Naive thymus-derived CD4-positive, alpha-beta T cell (primary cell): ENCODE measurements around the gene ADGRD1. TPM values are rescaled to one million over a fixed set of nuclear protein-coding genes. Genes with fewer than 3 reads are reported as not detected.
A peak's percentile ranks its signal among the peaks of the same experiment; 100 is the strongest.

Experiments used
- ATAC-seq: fragments of 150-1000 bp; cut with Tn5 transposase; 2 replicates; pipeline ENCODE4 v1.10.0; 2021; ENCODE audit warnings: mild to moderate bottlenecking, moderate library complexity
- CTCF ChIA-PET: fragments of 350-600 bp; sonication (Branson Sonifier 250); formaldehyde crosslinking; loops from one replicate; lab custom pipeline; 2021; ENCODE audit warnings: antibody characterized with exemption; lab: Charles Lee
- POLR2A ChIA-PET: fragments of 350-600 bp; sonication (Branson Sonifier 250); formaldehyde crosslinking; loops from one replicate; lab custom pipeline; 2021; ENCODE audit warnings: antibody characterized with exemption, inconsistent platforms; lab: Charles Lee
- DNase-seq, 9 donors: peaks; one replicate each; pipeline versions ENCODE4 v3.0.0 to v3.0.0-alpha.2; 2020 to 2022; ENCODE audit warnings: mixed read lengths in 1 of 9
- H3K27ac ChIP-seq: one replicate; pipeline ENCODE4 v1.7.0; 2013; ENCODE audit warnings: mild to moderate bottlenecking, low read depth, low read length, moderate library complexity
- H3K27me3 ChIP-seq, 2 donors: one replicate each; pipeline ENCODE4 v1.7.0; 2013; ENCODE audit warnings: low read length in 2 of 2, mild to moderate bottlenecking in 2 of 2, moderate library complexity in 2 of 2; ENCODE audit not compliant: control insufficient read depth in 2 of 2, insufficient read depth in 2 of 2
- H3K36me3 ChIP-seq, 3 experiments: 1 replicate in 2 of 3; 2 replicates in 1 of 3; pipeline ENCODE4 v1.7.0; 2013; ENCODE audit warnings: low read length in 3 of 3, mild to moderate bottlenecking in 3 of 3, moderate library complexity in 1 of 3; ENCODE audit not compliant: insufficient read depth in 3 of 3, control insufficient read depth in 2 of 3
- H3K4me1 ChIP-seq, 2 donors: one replicate each; pipeline ENCODE4 v1.7.0; 2013; ENCODE audit warnings: low read length in 2 of 2, mild to moderate bottlenecking in 2 of 2, moderate library complexity in 1 of 2; ENCODE audit not compliant: control insufficient read depth in 2 of 2, insufficient read depth in 2 of 2
- H3K4me3 ChIP-seq: 2 replicates; pipeline ENCODE4 v1.7.0; 2013; ENCODE audit warnings: mild to moderate bottlenecking, low read length
- H3K9me3 ChIP-seq, 3 experiments: 1 replicate in 2 of 3; 2 replicates in 1 of 3; pipeline ENCODE4 v1.7.0; 2013; ENCODE audit warnings: low read length in 3 of 3; ENCODE audit not compliant: control insufficient read depth in 2 of 3
- H3K27ac Mint-ChIP-seq, 9 donors: one replicate each; pipeline ENCODE4 v1.8.0; 2020 to 2022; ENCODE audit warnings: mixed read lengths in 9 of 9, mild to moderate bottlenecking in 8 of 9, moderate library complexity in 5 of 9, inconsistent platforms in 2 of 9
- H3K27me3 Mint-ChIP-seq, 5 donors: one replicate each; pipeline ENCODE4 v1.8.0; 2021 to 2022; ENCODE audit warnings: mixed read lengths in 5 of 5, mild to moderate bottlenecking in 1 of 5
- H3K36me3 Mint-ChIP-seq, 5 donors: one replicate each; pipeline ENCODE4 v1.8.0; 2020 to 2022; ENCODE audit warnings: mixed read lengths in 5 of 5, mild to moderate bottlenecking in 3 of 5, inconsistent platforms in 1 of 5
- H3K4me1 Mint-ChIP-seq, 7 donors: one replicate each; pipeline ENCODE4 v1.8.0; 2020 to 2022; ENCODE audit warnings: mixed read lengths in 7 of 7, mild to moderate bottlenecking in 3 of 7, inconsistent platforms in 1 of 7
- H3K4me3 Mint-ChIP-seq, 10 donors: one replicate each; pipeline ENCODE4 v1.8.0; 2020 to 2022; ENCODE audit warnings: mild to moderate bottlenecking in 10 of 10, mixed read lengths in 10 of 10, moderate library complexity in 6 of 10, inconsistent platforms in 2 of 10
- H3K9me3 Mint-ChIP-seq, 11 donors: one replicate each; pipeline ENCODE4 v1.8.0; 2020 to 2022; ENCODE audit warnings: mixed read lengths in 11 of 11, mild to moderate bottlenecking in 4 of 11, inconsistent platforms in 1 of 11, moderate library complexity in 1 of 11
- intact Hi-C, 2 donors: fragments of 100-400 bp; cut with micrococcal nuclease; formaldehyde crosslinking; loops; one replicate each; pipeline ENCODE4 v1.15.1; 2023
- polyA plus RNA-seq, 2 donors: library from polyadenylated mRNA; unstranded; fragments of 300-500 nt; fragmentation: Illumina TruSeq; gene quantifications; one replicate each; pipeline ENCODE4 v1.2.3, GENCODE V29; 2021
- total RNA-seq, 6 experiments: library from RNA in 5 of 6; stranded (reverse) in 5 of 6; gene quantifications; 1 replicate in 5 of 6; 2 replicates in 1 of 6; pipeline ENCODE4 v1.2.3 and lab custom pipeline; 2021 to 2026

ADGRD1 gene
- total and polyA plus RNA-seq, 7 experiments from 2014 or later = 0.41 to 11.9 (median 1.6) TPM; not detected in 4

DNA sequence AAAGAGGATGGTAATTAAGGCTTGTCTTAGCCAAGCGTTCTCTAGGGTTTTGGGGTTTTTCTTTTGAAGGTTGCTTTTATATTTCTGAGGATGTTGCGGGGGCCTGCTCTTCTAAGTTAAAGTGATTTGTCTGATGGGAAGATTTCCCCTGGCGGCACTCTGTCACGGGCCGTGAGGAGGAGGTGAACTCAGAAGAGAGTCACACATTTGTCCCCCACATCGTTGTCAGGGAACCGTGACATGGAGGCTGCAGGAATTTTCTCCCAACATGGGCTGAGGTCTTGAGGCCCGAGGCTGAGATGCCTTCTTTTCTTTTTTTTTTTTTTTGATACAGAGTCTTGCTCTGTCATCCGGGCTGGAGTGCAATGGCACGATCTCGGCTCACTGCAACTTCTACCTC, 71.5 kb downstream of the ADGRD1 start:
- DNase-seq (no peak), ATAC-seq (no peak)
- H3K9me3 Mint-ChIP-seq = no peaks in the 10 kb centered on the region
- no peaks in the 10 kb centered on the region for H3K27me3 ChIP-seq
- H3K4me3 ChIP-seq = no peak overlapping the region
- no peaks in the 10 kb centered on the region for H3K9me3 ChIP-seq
- peaks cover 0 to 2% (median 0%) of the 10 kb centered on the region in 7 donors for H3K4me1 Mint-ChIP-seq
- no peaks in the 10 kb centered on the region for H3K36me3 ChIP-seq
- H3K4me3 Mint-ChIP-seq = no peak overlapping the region
- H3K27me3 Mint-ChIP-seq = peaks cover 0 to 8% (median 0%) of the 10 kb centered on the region in 5 donors
- POLR2A ChIA-PET = no interaction called here
- H3K36me3 Mint-ChIP-seq = no peaks in the 10 kb centered on the region
- intact Hi-C loops = no loop called here
- H3K4me1 ChIP-seq = no peaks in the 10 kb centered on the region
- no peak overlapping the region for H3K27ac Mint-ChIP-seq
- H3K27ac ChIP-seq = no peak overlapping the region
- CTCF ChIA-PET = no interaction called here

DNA sequence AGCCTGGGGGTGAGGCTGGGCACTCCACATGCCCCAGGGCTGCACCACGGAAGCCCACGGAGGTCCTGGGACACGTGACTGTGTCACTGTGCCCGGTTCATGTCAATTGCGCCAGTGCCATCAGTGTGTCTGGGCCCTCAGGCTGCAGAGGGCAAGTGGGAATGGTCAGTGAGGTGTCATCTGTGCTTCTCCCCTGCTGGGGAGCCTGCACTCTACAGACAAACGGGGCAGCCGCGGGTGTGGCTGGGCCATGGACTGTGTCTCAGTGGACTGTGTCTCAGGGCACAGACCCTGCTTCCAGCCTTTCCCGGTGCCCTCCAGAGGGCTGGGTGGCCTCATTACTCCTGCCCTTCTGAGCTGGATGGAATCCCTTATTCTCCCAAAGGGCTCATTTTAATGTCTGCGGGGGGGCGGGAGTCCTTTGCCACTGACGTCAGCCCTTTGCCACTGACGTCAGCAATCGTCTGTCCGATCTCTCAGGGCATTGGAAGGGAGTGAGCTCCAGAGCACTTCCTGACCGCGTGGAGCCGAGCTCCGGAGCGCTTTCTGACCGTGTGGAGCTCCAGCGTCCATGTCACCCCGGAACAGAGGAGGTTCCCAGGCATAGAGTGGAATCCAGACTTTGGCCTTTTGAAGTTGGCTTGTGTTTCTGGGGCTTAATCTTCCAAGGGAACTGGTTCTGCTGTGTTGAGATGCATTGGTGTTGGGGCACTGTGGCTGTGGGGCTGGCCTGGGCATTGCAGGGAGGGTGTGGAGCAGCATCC, 72.4 kb downstream of the ADGRD1 start:
- Histone ChIP-seq H3K27ac (no peak overlapping the region), H3K36me3 (no peaks in the 10 kb centered on the region), H3K9me3 (no peaks in the 10 kb centered on the region), H3K4me1 (no peaks in the 10 kb centered on the region), H3K4me3 (no peak overlapping the region), H3K27me3 (no peaks in the 10 kb centered on the region)
- Mint-ChIP-seq H3K36me3 (no peaks in the 10 kb centered on the region), H3K4me1 (peaks cover 0 to 2% (median 0%) of the 10 kb centered on the region in 7 donors), H3K4me3 (no peak overlapping the region), H3K9me3 (no peaks in the 10 kb centered on the region), H3K27me3 (peaks cover 0 to 8% (median 0%) of the 10 kb centered on the region in 5 donors), H3K27ac (peak overlapping the region in 1 of 9 donors; percentile 88)
- intact Hi-C loops = no loop called here
- ChIA-PET POLR2A (no interaction called here), CTCF (no interaction called here)
- no peak for DNase-seq
- ATAC-seq = no peak

DNA sequence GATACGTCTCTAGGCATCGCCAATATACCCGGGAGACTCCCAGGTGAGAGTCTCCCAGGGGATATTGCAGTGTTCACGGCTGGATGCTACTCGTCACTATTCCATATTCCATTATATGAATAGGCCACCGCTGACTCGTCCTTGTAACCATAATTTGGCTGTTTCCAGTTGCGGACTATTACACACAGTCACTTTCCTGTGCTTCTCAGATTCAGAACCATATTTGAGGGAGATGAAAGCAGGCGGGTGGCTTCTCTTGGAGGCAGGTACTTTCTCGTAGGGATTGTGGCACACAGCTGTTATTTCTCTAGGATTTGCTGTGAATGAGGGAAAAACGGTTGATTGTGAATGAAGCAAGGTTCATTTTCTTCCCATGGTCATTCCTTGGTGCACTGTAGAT, 73.0 kb downstream of the ADGRD1 start:
- Histone ChIP-seq H3K27me3 (no peaks in the 10 kb centered on the region), H3K27ac (no peak overlapping the region), H3K36me3 (no peaks in the 10 kb centered on the region), H3K9me3 (no peaks in the 10 kb centered on the region), H3K4me1 (no peaks in the 10 kb centered on the region), H3K4me3 (no peak overlapping the region)
- Mint-ChIP-seq H3K27ac (peak overlapping the region in 1 of 9 donors; percentile 88), H3K4me1 (peaks cover 0 to 2% (median 0%) of the 10 kb centered on the region in 7 donors), H3K4me3 (no peak overlapping the region), H3K9me3 (no peaks in the 10 kb centered on the region), H3K27me3 (peaks cover 0 to 8% (median 0%) of the 10 kb centered on the region in 5 donors), H3K36me3 (no peaks in the 10 kb centered on the region)
- intact Hi-C loops = no loop called here
- CTCF ChIA-PET = no interaction called here
- DNase-seq (no peak), ATAC-seq (no peak)
- POLR2A ChIA-PET = no interaction called here

DNA sequence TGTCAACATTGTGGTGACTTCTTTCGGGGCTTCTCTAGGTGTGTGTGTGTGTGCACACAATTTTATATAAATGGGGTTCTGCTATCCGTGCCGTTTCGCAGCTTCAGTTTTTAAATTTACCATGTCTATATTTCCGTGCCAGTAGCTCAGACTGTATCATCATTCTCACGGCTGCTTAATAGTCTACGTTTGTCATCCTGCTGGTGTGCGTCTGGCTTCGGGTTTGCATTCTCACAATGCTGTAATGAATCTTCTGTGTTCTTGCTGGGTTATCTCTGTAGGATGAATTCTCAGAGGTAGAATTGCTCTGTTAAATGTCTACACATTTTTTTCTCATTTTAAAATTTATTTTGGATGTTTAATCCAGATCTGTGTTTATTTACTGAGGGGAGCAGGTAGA, 73.6 kb downstream of the ADGRD1 start:
- H3K4me3 Mint-ChIP-seq = no peak overlapping the region
- no peak overlapping the region for H3K27ac Mint-ChIP-seq
- intact Hi-C loops = no loop called here
- H3K27me3 Mint-ChIP-seq = peaks cover 0 to 8% (median 0%) of the 10 kb centered on the region in 5 donors
- CTCF ChIA-PET = no interaction called here
- DNase-seq (no peak), ATAC-seq (no peak)
- H3K36me3 Mint-ChIP-seq = no peaks in the 10 kb centered on the region
- peaks cover 0 to 2% (median 0%) of the 10 kb centered on the region in 7 donors for H3K4me1 Mint-ChIP-seq
- Histone ChIP-seq H3K4me1 (no peaks in the 10 kb centered on the region), H3K27ac (no peak overlapping the region), H3K36me3 (no peaks in the 10 kb centered on the region), H3K27me3 (no peaks in the 10 kb centered on the region), H3K9me3 (no peaks in the 10 kb centered on the region), H3K4me3 (no peak overlapping the region)
- POLR2A ChIA-PET = no interaction called here
- no peaks in the 10 kb centered on the region for H3K9me3 Mint-ChIP-seq

DNA sequence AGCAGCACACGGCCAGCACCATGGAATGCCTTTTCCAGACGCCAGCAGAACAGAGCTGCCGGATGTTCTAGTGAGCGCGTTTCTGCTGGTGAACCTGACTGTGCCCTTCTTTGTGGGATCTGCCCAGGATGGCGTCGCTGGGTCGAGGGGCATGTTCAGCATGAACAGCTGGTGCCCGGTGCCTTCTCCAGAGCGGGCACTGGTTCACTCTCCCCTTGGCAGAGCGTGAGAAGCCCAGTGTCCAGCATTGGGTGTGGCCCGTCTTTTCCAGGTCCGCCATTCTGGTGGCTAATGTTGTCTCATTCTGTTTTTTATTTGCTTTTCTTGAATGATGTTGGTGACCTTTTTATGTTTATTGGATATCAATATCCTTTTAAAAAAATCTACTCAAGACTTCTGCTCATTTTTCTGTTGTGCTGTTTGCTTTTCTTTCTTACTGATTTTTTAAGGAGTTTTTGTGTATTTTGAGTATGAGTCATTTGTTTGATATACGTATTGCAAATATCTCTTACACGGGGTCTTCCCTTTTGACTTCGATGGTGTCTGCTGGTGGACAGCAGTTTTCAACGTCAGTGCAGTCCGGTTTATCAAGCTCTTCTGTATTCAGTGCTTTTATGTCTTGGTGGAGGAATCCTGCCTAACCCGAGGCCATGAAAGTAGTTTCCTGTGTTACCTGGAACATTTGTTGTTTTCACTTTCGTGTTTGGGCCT, 74.3 kb downstream of the ADGRD1 start:
- POLR2A ChIA-PET = interaction anchor here (0.7 kb wide), 1 partner anchor 362 kb away, joined by 3 read pairs; no protein-coding TSS in a partner anchor
- H3K9me3 Mint-ChIP-seq = no peaks in the 10 kb centered on the region
- H3K9me3 ChIP-seq = no peaks in the 10 kb centered on the region
- no peak overlapping the region for H3K4me3 ChIP-seq
- CTCF ChIA-PET = no interaction called here
- no peaks in the 10 kb centered on the region for H3K36me3 Mint-ChIP-seq
- no peaks in the 10 kb centered on the region for H3K4me1 ChIP-seq
- no peak overlapping the region for H3K4me3 Mint-ChIP-seq
- intact Hi-C loops = no loop called here
- peaks cover 0 to 2% (median 0%) of the 10 kb centered on the region in 7 donors for H3K4me1 Mint-ChIP-seq
- H3K27me3 Mint-ChIP-seq = peaks cover 0 to 8% (median 0%) of the 10 kb centered on the region in 5 donors
- no peaks in the 10 kb centered on the region for H3K36me3 ChIP-seq
- H3K27ac ChIP-seq = no peak overlapping the region
- no peak overlapping the region for H3K27ac Mint-ChIP-seq
- DNase-seq (no peak), ATAC-seq (no peak)
- H3K27me3 ChIP-seq = no peaks in the 10 kb centered on the region

DNA sequence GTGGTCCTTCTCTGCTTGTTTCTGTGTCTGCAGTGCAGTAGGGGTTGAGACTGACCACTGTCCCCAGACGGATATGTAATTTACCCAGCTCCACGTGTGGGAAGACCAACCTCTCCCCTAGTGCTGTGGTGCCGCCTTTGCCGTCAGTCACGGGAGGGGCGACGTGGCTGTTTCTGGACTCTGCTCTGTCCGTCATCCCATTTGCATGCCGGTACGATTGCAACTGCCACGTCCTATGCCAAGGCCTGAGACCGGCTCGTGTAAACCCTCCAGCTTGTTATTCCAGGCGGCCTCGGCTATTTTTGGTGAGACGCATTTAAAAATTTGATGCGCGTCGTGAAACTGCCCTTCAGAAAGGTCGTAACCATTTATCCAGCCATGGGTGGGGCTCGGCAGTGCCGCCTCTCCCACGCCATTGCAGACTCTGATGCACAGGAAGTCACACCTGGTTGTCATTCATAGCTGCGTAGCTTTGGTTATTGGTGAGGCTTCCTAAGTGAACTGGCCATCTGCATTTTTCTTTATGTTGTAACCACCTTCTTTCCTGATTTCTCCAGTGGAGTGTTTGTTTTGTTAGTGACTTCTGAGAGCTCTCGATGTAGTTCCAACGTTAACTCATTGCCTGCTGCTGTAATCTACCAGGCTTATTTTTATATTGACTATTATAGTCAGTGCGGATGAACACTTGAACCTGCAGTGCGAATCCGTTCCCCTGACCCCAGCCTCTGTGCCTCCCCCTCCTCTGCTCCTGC, 75.1 kb downstream of the ADGRD1 start:
- Histone ChIP-seq H3K27me3 (no peaks in the 10 kb centered on the region), H3K36me3 (no peaks in the 10 kb centered on the region), H3K4me3 (no peak overlapping the region), H3K4me1 (no peaks in the 10 kb centered on the region), H3K27ac (no peak overlapping the region), H3K9me3 (no peaks in the 10 kb centered on the region)
- Mint-ChIP-seq H3K36me3 (no peaks in the 10 kb centered on the region), H3K27me3 (peaks cover 0 to 8% (median 0%) of the 10 kb centered on the region in 5 donors), H3K27ac (no peak overlapping the region), H3K9me3 (no peaks in the 10 kb centered on the region), H3K4me3 (no peak overlapping the region), H3K4me1 (peaks cover 0 to 2% (median 0%) of the 10 kb centered on the region in 7 donors)
- intact Hi-C loops = no loop called here
- DNase-seq (no peak), ATAC-seq (no peak)
- ChIA-PET CTCF (no interaction called here), POLR2A (interaction anchor here (0.7 kb wide), 1 partner anchor 363 kb away, joined by 3 read pairs; no protein-coding TSS in a partner anchor)
